C4-2B (cell line): Measurements from ENCODE around the gene FBXW2.

ENCODE experiments used
- H3K27ac ChIP-seq: fragments of 450-650 bp; 2 replicates; pipeline ENCODE4 v1.5.1; 2017
- CTCF ChIP-seq: fragments of 450-650 bp; conservative IDR thresholded peaks from 2 replicates; pipeline ENCODE4 v1.5.1; 2017; ENCODE audit warnings: mild to moderate bottlenecking
- ZFX ChIP-seq: fragments of 450-650 bp; IDR thresholded peaks from 2 replicates; pipeline ENCODE4 v1.6.1; 2017

Gene FBXW2

GRCh38 chr9:120742951-120743416, 50.2 kb downstream of the FBXW2 start:
- TF ChIP-seq CTCF (peak; percentile 98), ZFX (no peak)
- H3K27ac ChIP-seq, result no peak overlapping the region

GRCh38 chr9:120741701-120742100, 51.5 kb downstream of the FBXW2 start:
- TF ChIP-seq CTCF (no peak), ZFX (no peak)
- H3K27ac ChIP-seq, result no peak overlapping the region

GRCh38 chr9:120741191-120741590, 52.0 kb downstream of the FBXW2 start:
- no peak overlapping the region for H3K27ac ChIP-seq
- no peak for TF ChIP-seq CTCF
- no peak for TF ChIP-seq ZFX

- H3K27ac ChIP-seq, result no peak overlapping the region
- no peak for TF ChIP-seq ZFX
These were observed 53.1 kb downstream of the FBXW2 start for GRCh38 chr9:120740132-120740531.

- H3K27ac ChIP-seq, result no peak overlapping the region
- TF ChIP-seq ZFX (no peak), CTCF (no peak)
These were observed 55.6 kb downstream of the FBXW2 start for GRCh38 chr9:120737416-120738165.

GRCh38 chr9:120736881-120737280, 56.3 kb downstream of the FBXW2 start:
- H3K27ac ChIP-seq, result no peak overlapping the region
- no peak for TF ChIP-seq CTCF
- no peak for TF ChIP-seq ZFX

GRCh38 chr9:120735415-120736126, 57.6 kb downstream of the FBXW2 start:
- no peak for TF ChIP-seq ZFX
- TF ChIP-seq CTCF, result no peak
- no peak overlapping the region for H3K27ac ChIP-seq
